ENCODE measurements around the gene TGFB1I1.
A peak's percentile ranks its signal among the peaks of the same experiment; 100 is the strongest.
"Not testable (repeated sequence)": the region's sequence is repeated elsewhere in the genome, so short reads cannot be mapped to it uniquely, and the experiment has no call there.

Gene TGFB1I1

DNA sequence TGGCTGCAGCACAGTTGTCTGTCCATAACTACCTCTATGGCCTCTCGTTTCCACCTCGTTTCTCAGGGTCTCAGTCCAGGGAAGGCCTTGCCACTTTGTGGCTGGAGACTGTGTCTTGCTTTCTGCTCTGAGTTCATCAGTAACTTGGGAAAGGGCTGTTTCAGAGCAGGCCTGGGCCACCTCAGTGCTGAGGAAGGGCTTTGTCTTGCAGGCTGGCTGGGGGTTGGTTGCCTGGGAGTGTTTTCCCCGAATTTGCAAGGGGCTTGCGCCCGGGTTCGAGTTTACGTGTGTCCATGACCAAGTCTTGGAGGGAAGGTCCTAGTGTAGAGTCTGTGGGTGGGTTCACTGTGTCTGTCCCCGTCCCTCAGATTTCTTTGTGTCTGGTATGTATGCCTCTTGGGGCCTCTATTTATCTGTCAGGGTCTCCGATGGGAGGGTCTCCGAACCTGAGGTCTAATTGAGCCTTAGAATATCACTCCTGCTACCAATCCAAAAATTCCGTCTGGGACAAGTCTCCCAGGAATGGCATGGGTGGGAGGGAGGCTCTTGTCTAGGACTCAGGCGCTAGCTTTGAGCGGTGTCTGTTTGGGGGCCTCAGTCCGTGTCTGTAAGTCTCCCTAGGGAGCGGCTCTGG lies 594 bp upstream of the TGFB1I1 start:
- DNase-seq (ENCODE audit: low read depth) = no peak

DNA sequence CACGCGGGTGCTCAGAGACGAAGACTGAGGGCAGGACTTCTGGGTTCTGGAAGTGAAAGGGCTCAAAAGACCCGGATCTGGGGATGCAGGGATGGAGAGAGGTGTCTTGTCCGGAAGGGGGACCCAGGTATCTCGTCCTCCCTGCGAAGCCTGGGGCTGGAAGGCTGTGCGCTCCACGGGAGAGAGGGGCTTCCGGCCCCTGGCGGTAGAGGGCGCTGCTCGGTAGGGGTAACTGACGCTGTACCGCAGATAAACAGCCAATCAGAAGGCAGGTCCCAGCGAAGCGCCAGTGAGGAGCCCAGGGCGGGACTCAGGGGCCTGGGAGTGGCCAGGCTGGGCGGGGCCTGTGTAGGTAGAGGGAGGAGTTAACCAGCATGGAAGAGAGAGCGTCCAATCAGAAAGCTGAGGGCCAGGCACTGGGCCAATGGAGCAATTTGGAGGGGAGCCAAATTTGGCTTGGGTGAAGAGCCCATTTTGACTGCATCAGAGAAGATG lies 804 bp downstream of the TGFB1I1 start:
- peak; percentile 40 for DNase-seq (ENCODE audit: low read depth)

DNA sequence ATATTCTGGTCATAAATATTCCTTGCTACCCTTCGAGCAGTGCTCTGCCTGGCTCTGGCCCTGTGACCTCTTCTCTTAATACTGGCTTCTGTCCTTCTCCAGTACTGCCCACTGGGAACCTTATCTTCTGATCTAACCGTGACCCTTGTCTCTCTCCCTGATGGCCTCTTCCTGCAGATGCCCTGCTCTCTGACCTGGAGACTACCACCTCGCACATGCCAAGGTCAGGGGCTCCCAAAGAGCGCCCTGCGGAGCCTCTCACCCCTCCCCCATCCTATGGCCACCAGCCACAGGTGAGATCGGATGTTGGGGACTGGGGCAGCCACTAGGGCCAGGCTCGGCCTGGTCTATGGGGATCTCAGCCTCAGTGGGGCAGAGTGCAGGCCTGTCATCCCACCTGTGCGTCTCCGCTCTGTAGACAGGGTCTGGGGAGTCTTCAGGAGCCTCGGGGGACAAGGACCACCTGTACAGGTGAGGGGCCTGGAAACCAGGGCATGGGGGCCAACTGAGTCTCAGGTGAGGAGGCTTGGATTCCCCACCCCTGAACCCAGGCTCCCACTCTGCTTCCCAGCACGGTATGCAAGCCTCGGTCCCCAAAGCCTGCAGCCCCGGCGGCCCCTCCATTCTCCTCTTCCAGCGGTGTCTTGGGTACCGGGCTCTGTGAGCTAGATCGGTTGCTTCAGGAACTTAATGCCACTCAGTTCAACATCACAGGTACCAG lies 1.5 kb downstream of the TGFB1I1 start:
- DNase-seq (ENCODE audit: low read depth) = no peak

DNA sequence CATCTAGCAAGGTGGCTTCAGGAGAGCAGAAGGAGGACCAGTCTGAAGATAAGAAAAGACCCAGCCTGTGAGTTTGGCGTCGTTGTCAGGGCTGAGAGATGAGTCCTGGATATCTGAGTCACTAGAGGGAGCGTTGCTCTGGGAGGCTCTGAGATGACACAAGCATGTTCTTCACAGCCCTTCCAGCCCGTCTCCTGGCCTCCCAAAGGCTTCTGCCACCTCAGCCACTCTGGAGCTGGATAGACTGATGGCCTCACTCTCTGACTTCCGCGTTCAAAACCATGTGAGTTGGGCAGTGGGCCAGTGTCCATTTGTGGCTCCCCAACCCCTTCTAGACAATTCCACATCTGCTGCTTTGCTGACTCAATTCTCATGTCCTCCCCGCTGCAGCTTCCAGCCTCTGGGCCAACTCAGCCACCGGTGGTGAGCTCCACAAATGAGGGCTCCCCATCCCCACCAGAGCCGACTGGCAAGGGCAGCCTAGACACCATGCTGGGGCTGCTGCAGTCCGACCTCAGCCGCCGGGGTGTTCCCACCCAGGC lies 2.3 kb downstream of the TGFB1I1 start:
- DNase-seq (ENCODE audit: low read depth) = no peak

DNA sequence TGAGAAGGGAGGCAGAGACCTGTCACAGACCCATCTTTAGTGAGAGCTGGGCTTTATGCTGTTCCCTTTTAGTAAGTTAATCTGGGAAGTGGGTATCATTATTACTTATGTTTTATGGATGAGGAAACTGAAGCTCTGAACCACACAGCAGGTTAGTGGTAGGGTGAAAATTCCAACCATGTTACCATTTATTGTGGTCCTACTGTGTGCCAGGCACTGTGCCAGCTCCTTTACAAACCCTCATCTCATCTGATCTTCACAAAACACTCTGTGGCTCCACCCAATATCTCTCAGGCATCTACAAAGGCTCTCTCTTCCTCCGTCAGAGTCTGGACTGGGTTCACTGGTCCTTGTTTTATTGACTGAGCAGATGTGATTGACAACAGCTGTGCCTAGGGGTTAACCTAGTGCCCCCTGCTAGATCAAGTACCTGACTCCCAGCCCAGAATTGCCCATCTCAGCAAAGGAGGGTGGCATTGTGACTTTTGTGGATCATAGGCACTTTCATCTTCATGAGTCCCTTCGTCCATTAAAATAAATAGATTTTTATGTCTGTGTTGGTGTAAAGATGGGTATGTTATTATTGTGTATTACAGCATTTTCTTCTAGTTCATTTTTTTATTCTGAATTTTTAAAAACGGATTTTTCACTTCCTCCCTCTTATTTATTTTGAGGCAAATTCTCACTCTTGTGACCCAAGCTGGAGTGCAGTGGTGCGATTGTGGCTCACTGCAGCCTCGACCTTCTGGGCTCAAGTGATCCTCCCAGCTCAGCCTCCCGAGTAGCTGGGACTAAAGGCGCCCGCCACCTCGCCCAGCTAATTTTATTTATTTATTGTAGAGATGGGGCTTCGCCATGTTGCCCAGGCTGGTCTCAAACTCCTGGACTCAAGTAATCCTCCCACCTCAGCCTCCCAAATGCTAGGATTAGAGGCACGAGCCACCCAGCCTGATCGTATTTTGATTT lies 3.1 kb downstream of the TGFB1I1 start:
- no peak for DNase-seq (ENCODE audit: low read depth)

- no peak for DNase-seq (ENCODE audit: low read depth)
Observed at GRCh38 chr16:31475946-31476302, 4.0 kb downstream of the TGFB1I1 start.

- DNase-seq (ENCODE audit: low read depth) = no peak
Observed at GRCh38 chr16:31476303-31477219, 4.6 kb downstream of the TGFB1I1 start.

DNA sequence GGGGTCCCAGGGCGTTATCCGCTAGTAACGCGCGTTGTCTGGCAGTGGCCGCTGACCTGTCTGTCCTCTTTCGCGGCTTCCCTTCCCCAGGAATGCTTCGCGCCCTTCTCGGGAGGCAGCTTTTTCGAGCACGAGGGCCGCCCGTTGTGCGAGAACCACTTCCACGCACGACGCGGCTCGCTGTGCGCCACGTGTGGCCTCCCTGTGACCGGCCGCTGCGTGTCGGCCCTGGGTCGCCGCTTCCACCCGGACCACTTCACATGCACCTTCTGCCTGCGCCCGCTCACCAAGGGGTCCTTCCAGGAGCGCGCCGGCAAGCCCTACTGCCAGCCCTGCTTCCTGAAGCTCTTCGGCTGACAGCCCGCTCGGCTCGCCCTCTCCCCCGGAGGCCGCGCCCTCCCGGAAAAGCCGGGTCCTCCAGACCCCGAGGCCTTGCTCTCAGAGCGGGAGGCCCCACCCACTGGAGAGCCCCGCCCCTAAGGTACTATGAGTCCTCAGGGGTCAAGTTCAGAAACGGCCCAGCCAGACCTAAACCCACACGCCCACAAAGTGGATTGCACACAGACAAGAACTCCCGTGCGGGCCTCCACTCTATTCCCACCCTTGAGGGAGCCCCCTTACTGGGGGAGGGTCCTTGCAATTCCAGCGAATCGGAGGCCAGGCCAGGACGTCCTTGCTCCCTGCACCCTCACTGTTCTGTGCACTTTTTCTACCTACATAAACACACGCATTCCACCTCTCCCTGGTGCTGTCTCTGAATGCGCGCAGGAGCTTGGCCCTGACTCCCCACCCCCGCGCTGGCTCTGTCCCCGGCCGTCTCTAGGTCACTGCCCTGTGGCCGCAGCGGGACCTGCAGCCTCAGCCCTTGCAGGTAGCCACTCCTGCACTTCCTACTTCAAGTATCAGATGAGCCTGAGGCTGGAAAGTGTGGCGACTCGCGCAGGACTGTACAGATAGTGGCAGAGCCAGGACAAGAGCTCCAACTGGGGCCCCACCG lies 5.6 kb downstream of the TGFB1I1 start:
- no peak for DNase-seq (ENCODE audit: low read depth)

GRCh38 chr16:31478956-31479355 lies 7.0 kb downstream of the TGFB1I1 start:
- DNase-seq (ENCODE audit: low read depth) = no peak

DNA sequence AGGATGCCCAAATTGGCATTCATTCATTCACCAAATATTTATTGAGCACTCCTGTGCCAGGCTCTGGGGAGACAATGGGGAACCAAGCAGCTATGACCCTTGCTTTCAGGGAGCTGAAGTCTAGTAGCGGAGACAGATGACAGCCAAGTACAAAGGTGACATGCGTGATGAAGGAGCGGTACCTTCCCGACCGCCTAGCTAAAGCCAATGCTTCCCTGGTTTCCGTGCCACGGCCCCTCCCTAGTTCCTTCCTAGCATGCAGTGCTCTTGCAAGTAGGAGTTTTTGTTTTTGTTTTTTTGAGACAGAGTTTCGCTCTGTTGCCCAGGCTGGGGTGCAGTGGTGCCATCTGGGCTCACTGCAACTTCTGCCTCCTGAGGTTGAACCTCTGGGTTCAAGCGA lies 7.8 kb downstream of the TGFB1I1 start:
- DNase-seq (ENCODE audit: low read depth) = no peak

DNA sequence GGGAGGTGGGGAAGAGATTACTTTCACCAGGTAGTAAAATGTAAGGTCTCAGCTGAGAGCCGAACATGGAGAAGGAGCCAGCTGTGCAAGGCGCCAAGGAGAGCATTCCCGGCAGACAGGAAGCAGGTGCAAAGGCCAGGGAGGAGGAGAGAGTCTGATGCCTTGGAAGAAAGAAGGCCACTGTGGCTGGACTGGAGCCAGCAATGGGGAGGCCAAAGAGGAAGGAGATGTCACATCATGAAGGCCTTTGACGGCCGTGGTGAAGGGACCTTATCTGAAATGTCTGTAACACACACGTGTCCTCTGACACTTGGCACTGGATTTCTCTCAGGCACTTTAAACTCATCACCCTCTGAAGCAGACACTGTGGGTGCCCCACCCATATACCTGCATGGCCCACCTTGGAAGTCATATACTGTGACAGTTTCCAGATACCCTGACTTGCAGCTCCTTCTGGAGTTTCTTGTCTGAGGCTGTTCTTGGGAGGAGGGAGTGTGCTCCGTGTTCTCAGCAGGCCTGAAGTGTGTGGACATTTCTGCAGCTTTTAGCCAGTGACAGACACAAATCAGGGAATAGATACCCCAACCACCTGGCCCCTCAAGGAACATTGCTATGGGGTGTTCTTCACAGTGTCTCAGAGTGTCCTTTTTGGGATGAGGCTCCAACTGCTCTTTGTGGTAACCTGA lies 9.0 kb downstream of the TGFB1I1 start:
- DNase-seq (ENCODE audit: low read depth) = no peak

DNA sequence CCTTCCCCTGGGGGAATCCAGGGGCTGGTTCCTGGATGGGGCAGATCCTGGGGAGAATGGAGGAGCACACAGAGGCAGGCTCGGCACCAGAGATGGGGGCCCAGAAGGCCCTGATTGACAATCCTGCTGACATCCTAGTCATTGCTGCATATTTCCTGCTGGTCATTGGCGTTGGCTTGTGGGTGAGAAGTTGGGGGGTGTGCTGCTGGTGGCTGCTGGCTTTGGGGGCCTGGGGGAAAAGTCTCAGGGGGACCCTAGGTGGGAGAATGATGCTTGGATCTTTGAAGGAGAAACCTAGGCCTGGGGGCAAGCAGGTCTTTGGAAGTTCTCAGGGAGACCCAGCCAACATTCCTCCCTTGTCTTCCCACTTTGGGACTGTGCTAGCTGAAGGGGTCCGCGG lies 11.1 kb downstream of the TGFB1I1 start, which contains the start of gene SLC5A2:
Gene SLC5A2, plus strand, starts transcription at position 43 of the 400 bp plus-strand sequence. Its CDS starts 14 bp downstream, at position 57.
- no peak for DNase-seq (ENCODE audit: low read depth)

DNA sequence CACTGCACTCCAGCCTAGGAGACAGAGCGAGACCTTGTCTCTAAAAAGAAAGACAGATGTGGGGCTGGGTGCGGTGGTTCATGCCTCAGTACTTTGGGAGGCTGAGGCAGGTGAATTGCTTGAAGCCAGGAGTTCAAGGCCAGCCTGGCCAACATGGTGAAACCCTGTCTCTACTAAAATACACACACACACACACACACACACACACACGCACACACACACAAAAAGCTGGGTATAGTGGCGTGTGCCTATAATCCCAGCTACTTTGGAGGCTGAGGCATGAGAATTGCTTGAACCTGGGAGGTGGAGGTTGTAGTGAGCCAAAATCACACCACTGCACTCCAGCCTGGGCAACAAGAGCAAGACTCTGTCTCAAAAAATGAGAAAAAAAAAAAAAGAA lies 12.1 kb downstream of the TGFB1I1 start:
- not testable (repeated sequence) for DNase-seq (ENCODE audit: low read depth)

- no peak for DNase-seq (ENCODE audit: low read depth)
Observed at GRCh38 chr16:31484491-31485171, 12.7 kb downstream of the TGFB1I1 start.

- no peak for DNase-seq (ENCODE audit: low read depth)
Observed at GRCh38 chr16:31485571-31485970, 13.6 kb downstream of the TGFB1I1 start.

- no peak for DNase-seq (ENCODE audit: low read depth)
Observed at GRCh38 chr16:31486045-31486444, 14.1 kb downstream of the TGFB1I1 start.

DNA sequence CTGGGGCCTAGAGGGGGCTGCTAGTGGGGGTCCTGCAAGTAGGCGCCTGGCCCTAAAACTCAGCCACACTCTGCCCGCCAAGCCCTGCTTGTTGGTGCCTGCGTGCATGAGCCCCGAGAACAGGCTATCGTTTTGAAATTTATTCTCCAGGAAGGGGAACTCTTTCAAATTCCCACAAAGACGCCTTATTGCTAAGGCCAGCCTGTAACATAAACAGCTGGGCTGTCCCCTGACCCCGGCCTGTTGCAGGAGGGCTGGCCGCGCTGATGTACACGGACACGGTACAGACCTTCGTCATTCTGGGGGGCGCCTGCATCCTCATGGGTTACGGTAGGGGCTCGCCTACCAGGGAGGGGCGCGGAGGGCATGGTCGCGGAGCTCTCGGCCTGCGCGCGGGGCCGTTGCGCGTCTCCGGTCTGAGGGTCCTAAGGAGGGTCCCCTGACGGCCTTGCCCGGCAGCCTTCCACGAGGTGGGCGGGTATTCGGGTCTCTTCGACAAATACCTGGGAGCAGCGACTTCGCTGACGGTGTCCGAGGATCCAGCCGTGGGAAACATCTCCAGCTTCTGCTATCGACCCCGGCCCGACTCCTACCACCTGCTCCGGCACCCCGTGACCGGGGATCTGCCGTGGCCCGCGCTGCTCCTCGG lies 15.2 kb downstream of the TGFB1I1 start:
- no peak for DNase-seq (ENCODE audit: low read depth)
